K562 treated with DMSO at 1 percent for 12 hours (cell line): Measurements from ENCODE around the gene DMRTC1B. TPM values are rescaled to one million over a fixed set of nuclear protein-coding genes. Genes with fewer than 3 reads are reported as not detected.

Source experiments
- total RNA-seq: library from RNA; unstranded; fragments of 300-600 nt; gene quantifications from 2 replicates; pipeline ENCODE4 v1.2.3, GENCODE V29; 2022; ENCODE audit not compliant: insufficient read depth

Gene DMRTC1B
- not detected in 2 replicates for total RNA-seq

GRCh38 chrX:72776653-72777466 is at the start of gene DMRTC1B:
TSS of gene DMRTC1B (plus strand) at chrX:72776890. CDS start at chrX:72845136, 68,246 bp downstream.

DNA sequence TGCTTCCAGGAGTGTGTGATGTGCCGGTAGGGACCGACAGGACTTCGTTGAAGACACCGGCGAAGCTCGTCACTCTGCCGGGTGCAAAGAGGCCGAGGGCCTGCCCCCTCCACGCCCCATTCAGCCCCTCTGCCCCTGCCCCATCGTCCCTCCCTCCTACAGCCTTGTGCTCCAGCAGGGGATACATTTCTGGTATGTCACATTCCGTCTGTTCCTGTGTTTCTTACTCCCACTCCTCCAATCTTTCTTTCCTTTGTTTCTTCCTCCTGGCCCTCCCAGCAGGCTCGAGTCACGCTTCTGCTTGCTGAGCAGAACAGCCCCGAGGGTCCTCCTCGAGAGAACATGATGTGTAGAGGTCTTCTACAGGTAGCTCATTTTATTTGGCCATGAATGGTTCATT is 5.9 kb downstream of the DMRTC1B start, which contains the start of gene FAM236B:
FAM236B (minus strand) TSS at position 101 of the 400 bp plus-strand sequence; CDS start at position 1, 100 bp downstream.

DNA sequence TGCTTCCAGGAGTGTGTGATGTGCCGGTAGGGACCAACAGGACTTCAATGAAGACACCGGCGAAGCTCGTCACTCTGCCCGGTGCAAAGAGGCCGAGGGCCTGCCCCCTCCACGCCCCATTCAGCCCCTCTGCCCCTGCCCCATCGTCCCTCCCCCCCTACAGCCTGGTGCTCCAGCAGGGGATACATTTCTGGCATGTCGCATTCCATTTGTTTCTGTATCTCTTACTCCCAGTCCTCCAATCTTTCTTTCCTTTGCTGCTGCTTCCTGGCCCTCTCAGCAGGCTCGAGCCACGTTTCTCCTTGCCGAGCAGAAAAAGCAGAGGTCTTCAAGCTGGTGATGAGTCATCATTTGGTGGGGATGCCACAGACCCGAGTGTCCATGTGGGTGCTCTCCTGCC is 31.4 kb downstream of the DMRTC1B start, which contains the start of gene FAM236D:
FAM236D (minus strand) TSS at position 101 of the 400 bp plus-strand sequence; CDS start at position 1, 100 bp downstream.

Other genes with a start within 250 kb of the DMRTC1B start
- gene HDAC8, start 204.0 kb upstream of the DMRTC1B start, total RNA-seq: 13.1 and 20.1 TPM in 2 replicates
- 2.5 and 10.0 TPM in 2 replicates for gene PHKA1, start 62.6 kb upstream of the DMRTC1B start, total RNA-seq
- gene FAM236B, start 5.8 kb downstream of the DMRTC1B start, total RNA-seq: not detected in 2 replicates
- not detected in 2 replicates for gene FAM236D, start 31.3 kb downstream of the DMRTC1B start, total RNA-seq
- not detected in 2 replicates for gene FAM236C, start 135.7 kb downstream of the DMRTC1B start, total RNA-seq
- gene FAM236A, start 161.3 kb downstream of the DMRTC1B start, total RNA-seq: not detected in 2 replicates
- gene DMRTC1, start 166.9 kb downstream of the DMRTC1B start, total RNA-seq: not detected in 2 replicates
- not detected in 2 replicates for gene PABPC1L2B, start 226.0 kb downstream of the DMRTC1B start, total RNA-seq